ENCODE measurements around the gene LRRC71. TPM values are rescaled to one million over a fixed set of nuclear protein-coding genes. Genes with fewer than 3 reads are reported as not detected.

The LRRC71 gene
- not detected in 2 replicates for total RNA-seq (2021; fragmentation: NEBNext Ultra II Directional; extraction: Animal tissue kit (Norgen Biotek cat#: 25700))
- polyA plus RNA-seq (2011; rRNA removed) = 0.05 and 0.16 TPM in 2 replicates
- 0.27 TPM for polyA plus RNA-seq (2011; cell fraction: cytosol; rRNA removed)
- polyA plus RNA-seq (2011; cell fraction: nucleus; rRNA removed) = 0.46 TPM
- polyA plus RNA-seq (2012, experiment 1 of 2) = 0.12 to 0.59 TPM (median 0.31 TPM) in 4 replicates
- not detected for polyA plus RNA-seq (2012, experiment 2 of 2)
- 0.12 TPM for polyA plus RNA-seq (2013, experiment 1 of 2)
- polyA plus RNA-seq (2013, experiment 2 of 2) = 0.11 TPM
- 0.24 TPM in 1 of 2 replicates, not detected in the other for polyA minus RNA-seq (2011; rRNA and poly(A)+ RNA removed)
- not detected for polyA minus RNA-seq (2011; cell fraction: cytosol; rRNA and poly(A)+ RNA removed)
- polyA minus RNA-seq (2011; cell fraction: nucleus; rRNA and poly(A)+ RNA removed) = not detected
- long read RNA-seq, experiment 1 = 0 reads
- long read RNA-seq, experiment 2 = 0 reads

DNA sequence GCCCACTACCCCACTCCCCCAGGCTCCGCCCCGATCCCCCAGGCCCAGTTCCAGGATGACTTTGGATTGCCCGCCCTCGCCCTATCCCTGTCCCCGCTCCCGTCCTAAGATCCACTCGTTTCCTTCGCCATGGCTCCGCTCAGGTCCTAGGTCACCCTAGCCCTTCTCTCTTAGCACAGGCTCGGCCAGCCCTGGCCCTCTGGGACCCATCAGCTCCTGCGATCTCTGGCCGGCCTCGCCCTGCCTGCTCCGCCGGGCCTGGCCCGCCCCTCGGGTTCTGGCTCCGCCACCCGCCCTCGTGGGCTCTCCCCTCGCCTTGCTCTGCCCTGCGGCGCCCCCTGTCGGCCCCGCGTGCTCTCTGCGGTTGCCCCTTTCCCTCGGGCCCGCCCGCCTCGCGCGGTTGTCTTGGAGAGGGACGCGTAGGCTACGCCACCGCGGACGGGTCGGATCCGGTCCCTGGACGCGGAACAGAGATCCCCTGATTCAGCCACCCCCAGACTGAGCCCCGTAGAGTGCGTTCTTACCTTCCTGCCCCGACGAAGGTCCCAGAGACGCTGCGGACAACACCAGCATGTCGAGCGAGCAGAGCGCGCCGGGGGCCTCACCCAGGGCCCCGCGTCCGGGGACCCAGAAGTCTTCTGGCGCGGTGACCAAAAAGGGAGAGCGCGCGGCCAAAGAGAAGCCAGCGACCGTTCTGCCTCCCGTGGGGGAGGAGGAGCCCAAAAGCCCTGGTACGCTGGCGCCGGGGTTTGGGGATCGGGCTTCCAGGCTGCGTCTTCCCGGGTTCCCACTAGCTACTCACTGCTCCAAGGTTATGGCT, at the start of gene LRRC71:
TSS of gene LRRC71 (plus strand) at position 400 of the 820 bp plus-strand sequence. CDS start at position 572, 172 bp downstream.
- H4K8ac ChIP-seq (ENCODE audit: extremely low read depth, insufficient read depth, low read length) = peak within 1 kb of the TSS; percentile 81
- no peak within 1 kb of the TSS for H3K9ac ChIP-seq (replicated peaks in 1 of 4; ENCODE audit: extremely low read depth in 1 of 4, low read depth in 3 of 4, low read length in 3 of 4)
- no peak within 1 kb of the TSS for H2BK120ac ChIP-seq (replicated peaks; ENCODE audit: low read depth, low read length)
- no peak within 1 kb of the TSS for H3K27ac ChIP-seq (ENCODE audit: low read depth, low read length)
- CTCF ChIA-PET (ENCODE audit: partially characterized antibody) = interaction anchor here (0.6 to 11.8 kb wide), 17 partner anchors 11 to 231 kb away, joined by 3 to 287 read pairs (median 4); partner anchors contain the start of genes INSRR, NTRK1 and PEAR1
- H3K4ac ChIP-seq (replicated peaks; ENCODE audit: insufficient read length, low read depth, low read length) = peak within 1 kb of the TSS; percentile 57
- H3K4me1 ChIP-seq (replicated peaks in 1 of 4; ENCODE audit: control insufficient read depth in 3 of 4, insufficient read depth in 4 of 4, low read length in 3 of 4) = peaks cover 3 to 17% (median 8%) of the 10 kb centered on the region in 4 experiments; a peak in 6 of 7 replicates
- peak within 1 kb of the TSS; percentile 83; the same call in 1 of the 2 replicates for H3K18ac ChIP-seq (ENCODE audit: extremely low read depth, low read length)
- no peaks in the 10 kb centered on the region for H3K79me1 ChIP-seq (ENCODE audit: low read depth, low read length)
- H3K4me3 ChIP-seq (ENCODE audit: extremely low read depth in 1 of 4, insufficient read depth in 2 of 4, low read depth in 3 of 4, low read length in 4 of 4) = peak within 1 kb of the TSS; percentile 27 to 60 (median 39); a peak in 7 of 8 replicates
- H3K14ac ChIP-seq (ENCODE audit: insufficient read length) = no peak within 1 kb of the TSS
- peaks cover 5% of the 10 kb centered on the region; the same call in 1 of the 2 replicates for H3K23me2 ChIP-seq (ENCODE audit: low read depth, low read length)
- no peak within 1 kb of the TSS for H4K5ac ChIP-seq (ENCODE audit: insufficient read length, low read depth, low read length)
- FAIRE-seq (no peak), DNase-seq (ENCODE audit: low read depth in 1 of 2, low spot score in 2 of 2) (peak in 1 of 2 experiments; percentile 98)
- H3K56ac ChIP-seq (replicated peaks; ENCODE audit: insufficient read length, low read depth, low read length) = no peak within 1 kb of the TSS
- H2AK5ac ChIP-seq (ENCODE audit: low read depth, low read length) = no peak within 1 kb of the TSS
- H3K4me2 ChIP-seq (ENCODE audit: insufficient read depth in 1 of 2, low read depth in 2 of 2, low read length in 2 of 2) = peak within 1 kb of the TSS; percentile 57 to 74
- H2BK20ac ChIP-seq (ENCODE audit: low read length) = peak within 1 kb of the TSS; percentile 86; the same call in 1 of the 2 replicates
- H3K79me2 ChIP-seq (ENCODE audit: control insufficient read depth in 1 of 2, insufficient read depth in 2 of 2, low read length in 2 of 2) = no peaks in the 10 kb centered on the region
- H3K9me3 ChIP-seq (ENCODE audit: insufficient read depth in 2 of 2, low read depth in 1 of 2, low read length in 1 of 2) = no peaks in the 10 kb centered on the region
- peak within 1 kb of the TSS; percentile 79 for H4K91ac ChIP-seq (replicated peaks; ENCODE audit: insufficient read length, low read length)
- H3K36me3 ChIP-seq (ENCODE audit: control insufficient read depth in 2 of 4, insufficient read depth in 4 of 4, low read length in 3 of 4) = no peaks in the 10 kb centered on the region
- POLR2A ChIA-PET (ENCODE audit: partially characterized antibody) = interaction anchor here (1.1 kb wide), 1 partner anchor 12 kb away, joined by 4 read pairs; no protein-coding TSS in a partner anchor
- peaks cover 4 to 11% of the 10 kb centered on the region in 2 experiments for H4K20me1 ChIP-seq (replicated peaks in 1 of 2; ENCODE audit: control insufficient read depth in 1 of 2, insufficient read depth in 2 of 2, low read length in 2 of 2)
- WGBS, 2 experiments (ENCODE audit: extremely low coverage in 1 of 2, insufficient coverage in 1 of 2, insufficient read length in 1 of 2, insufficient replicate concordance in 2 of 2, low coverage in 1 of 2, low lambda C conversion rate in 2 of 2, missing lambda C conversion rate in 1 of 2) = 5% methylated on average over 53 of the region's 71 CpGs; no CpG with 5 or more reads in 1 of the 2 experiments
- H2BK12ac ChIP-seq (ENCODE audit: low read depth, low read length) = peak within 1 kb of the TSS; percentile 93; the same call in 1 of the 2 replicates
- H2BK5ac ChIP-seq (ENCODE audit: low read depth, low read length) = no peak within 1 kb of the TSS
- no peak within 1 kb of the TSS for H3K23ac ChIP-seq (ENCODE audit: insufficient read length)
- H2BK15ac ChIP-seq (ENCODE audit: low read length) = peak within 1 kb of the TSS; percentile 97; the same call in 1 of the 2 replicates
- H3K27me3 ChIP-seq (replicated peaks in 1 of 4; ENCODE audit: control insufficient read depth in 3 of 4, extremely low read depth in 1 of 4, insufficient read depth in 3 of 4, low read length in 3 of 4) = peaks cover 53 to 73% (median 61%) of the 10 kb centered on the region in 4 experiments
- peak within 1 kb of the TSS; percentile 55; the same call in 1 of the 2 replicates for H2AFZ ChIP-seq (ENCODE audit: low read length)
- TF ChIP-seq RXRA (IDR thresholded peaks at IDR 0.05; ENCODE audit: insufficient read depth, low read depth, low read length) (no peak), CHD1 (IDR thresholded peaks at IDR 0.05; ENCODE audit: low read depth, low read length) (no peak), GABPA (IDR thresholded peaks at IDR 0.05; ENCODE audit: borderline replicate concordance, insufficient read depth, low read length) (no peak), SIX5 (IDR thresholded peaks at IDR 0.05; ENCODE audit: low read depth, low read length) (no peak), TCF12 (IDR thresholded peaks at IDR 0.05; ENCODE audit: low read depth, low read length) (no peak), NRF1 (IDR thresholded peaks at IDR 0.05; ENCODE audit: low read depth, low read length) (no peak), EP300 (IDR thresholded peaks at IDR 0.05; ENCODE audit: borderline replicate concordance in 1 of 2, low read depth in 2 of 2, low read length in 2 of 2) (peak in 1 of 2 experiments; percentile 27; a peak in 1 of 3 replicates)
- TF ChIP-seq, protein P1, sequence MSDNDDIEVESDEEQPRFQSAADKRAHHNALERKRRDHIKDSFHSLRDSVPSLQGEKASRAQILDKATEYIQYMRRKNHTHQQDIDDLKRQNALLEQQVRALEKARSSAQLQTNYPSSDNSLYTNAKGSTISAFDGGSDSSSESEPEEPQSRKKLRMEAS (IDR thresholded peaks at IDR 0.05) = peak; percentile 85
